Cardiac fibroblast (primary cell): ENCODE measurements around the gene FSTL4.

Experiments
- DNase-seq, 2 donors: peaks; one replicate each; pipeline versions ENCODE4 v3.0.0 to v3.0.0-alpha.2; 2010; ENCODE audit warnings: low read depth in 2 of 2
- H3K4me3 ChIP-seq, 2 donors: replicated peaks in 1 of 2; 1 replicate in 1 of 2; 2 replicates in 1 of 2; pipeline ENCODE4 v1.5.1; 2011; ENCODE audit warnings: low read depth in 2 of 2, low read length in 2 of 2, mild to moderate bottlenecking in 2 of 2, moderate library complexity in 1 of 2
- TF ChIP-seq, protein P1 (sequence below): IDR thresholded peaks from one replicate; pipeline ENCODE4 v1.5.1; 2011; ENCODE audit warnings: low read depth, mild to moderate bottlenecking, low read length, inconsistent platforms

FSTL4 gene

DNA sequence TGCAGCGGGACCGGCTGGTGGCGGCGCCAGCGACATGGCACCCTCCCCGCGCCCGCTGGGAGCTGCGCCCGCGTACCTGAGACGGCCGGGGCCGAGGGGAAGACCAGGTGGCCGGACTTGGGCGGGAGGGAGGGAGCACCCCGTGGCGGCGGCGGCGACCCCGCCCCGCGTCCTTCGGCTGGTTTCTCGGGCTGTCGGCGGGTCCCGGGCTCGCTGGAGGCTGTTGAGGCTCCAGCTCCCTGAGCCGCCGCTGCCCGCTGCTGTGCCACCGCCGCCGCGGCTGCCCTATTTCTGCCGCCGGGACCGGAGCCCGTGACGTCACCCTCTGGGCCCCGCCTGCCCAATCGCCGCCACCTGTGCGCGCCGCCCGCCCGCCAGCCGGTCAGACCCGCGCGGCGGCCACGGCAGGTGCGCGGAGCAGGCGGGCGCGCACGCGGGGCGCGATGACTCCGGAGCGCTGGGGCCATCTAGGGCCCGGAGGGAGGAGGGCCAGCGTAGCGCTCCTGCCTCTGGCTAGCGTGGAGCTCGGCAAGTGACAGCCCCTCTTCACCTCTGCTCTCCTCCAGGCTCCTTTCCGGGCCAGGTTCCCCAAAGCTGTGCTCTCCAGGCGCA, at the start of gene FSTL4:
TSS of gene FSTL4 (minus strand) at position 293 of the 612 bp plus-strand sequence.
- TF ChIP-seq, protein P1, sequence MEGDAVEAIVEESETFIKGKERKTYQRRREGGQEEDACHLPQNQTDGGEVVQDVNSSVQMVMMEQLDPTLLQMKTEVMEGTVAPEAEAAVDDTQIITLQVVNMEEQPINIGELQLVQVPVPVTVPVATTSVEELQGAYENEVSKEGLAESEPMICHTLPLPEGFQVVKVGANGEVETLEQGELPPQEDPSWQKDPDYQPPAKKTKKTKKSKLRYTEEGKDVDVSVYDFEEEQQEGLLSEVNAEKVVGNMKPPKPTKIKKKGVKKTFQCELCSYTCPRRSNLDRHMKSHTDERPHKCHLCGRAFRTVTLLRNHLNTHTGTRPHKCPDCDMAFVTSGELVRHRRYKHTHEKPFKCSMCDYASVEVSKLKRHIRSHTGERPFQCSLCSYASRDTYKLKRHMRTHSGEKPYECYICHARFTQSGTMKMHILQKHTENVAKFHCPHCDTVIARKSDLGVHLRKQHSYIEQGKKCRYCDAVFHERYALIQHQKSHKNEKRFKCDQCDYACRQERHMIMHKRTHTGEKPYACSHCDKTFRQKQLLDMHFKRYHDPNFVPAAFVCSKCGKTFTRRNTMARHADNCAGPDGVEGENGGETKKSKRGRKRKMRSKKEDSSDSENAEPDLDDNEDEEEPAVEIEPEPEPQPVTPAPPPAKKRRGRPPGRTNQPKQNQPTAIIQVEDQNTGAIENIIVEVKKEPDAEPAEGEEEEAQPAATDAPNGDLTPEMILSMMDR: no peak
- no peak for DNase-seq
- H3K4me3 ChIP-seq: no peak within 1 kb of the TSS

DNA sequence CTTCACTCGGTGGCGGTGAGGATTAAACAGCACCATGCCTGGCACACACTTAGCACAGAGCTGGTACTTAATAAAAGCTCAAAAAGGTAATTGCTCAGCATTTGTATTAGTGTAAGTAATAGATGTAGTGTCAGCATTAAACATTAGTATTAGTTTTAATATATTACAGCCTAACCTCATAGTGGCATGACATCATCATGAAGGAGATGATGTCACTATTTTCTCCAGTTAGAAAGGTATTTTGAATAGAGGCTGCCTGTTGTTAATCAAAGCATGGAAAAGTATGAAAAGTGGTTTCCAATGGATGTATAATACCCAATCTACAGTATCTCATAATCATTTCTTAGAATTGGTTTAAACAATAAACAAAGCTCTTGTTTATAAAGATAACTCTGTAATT, 49.0 kb upstream of the FSTL4 start:
- no peak for DNase-seq
- TF ChIP-seq, protein P1: no peak
- H3K4me3 ChIP-seq: no peak overlapping the region

DNA sequence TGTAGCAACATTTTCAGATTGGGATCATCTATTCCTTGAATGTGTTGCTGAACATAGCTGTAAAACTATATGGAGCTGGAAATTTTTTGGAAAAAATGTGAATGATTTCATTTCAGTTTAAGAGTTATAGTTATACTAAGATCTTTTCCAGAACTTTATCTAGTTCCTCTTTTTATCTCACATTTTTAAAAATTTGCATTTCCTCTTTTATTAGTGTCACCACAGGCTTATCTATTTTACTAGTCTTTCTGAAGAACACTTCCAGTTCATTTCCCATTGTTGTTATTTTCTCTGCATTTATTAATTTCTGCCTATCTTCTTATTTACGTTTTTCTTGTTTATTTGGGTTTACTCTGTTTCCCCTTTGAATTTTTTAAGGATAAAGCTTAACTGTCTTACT, 46.0 kb upstream of the FSTL4 start:
- TF ChIP-seq, protein P1: no peak
- no peak overlapping the region for H3K4me3 ChIP-seq
- DNase-seq: no peak

DNA sequence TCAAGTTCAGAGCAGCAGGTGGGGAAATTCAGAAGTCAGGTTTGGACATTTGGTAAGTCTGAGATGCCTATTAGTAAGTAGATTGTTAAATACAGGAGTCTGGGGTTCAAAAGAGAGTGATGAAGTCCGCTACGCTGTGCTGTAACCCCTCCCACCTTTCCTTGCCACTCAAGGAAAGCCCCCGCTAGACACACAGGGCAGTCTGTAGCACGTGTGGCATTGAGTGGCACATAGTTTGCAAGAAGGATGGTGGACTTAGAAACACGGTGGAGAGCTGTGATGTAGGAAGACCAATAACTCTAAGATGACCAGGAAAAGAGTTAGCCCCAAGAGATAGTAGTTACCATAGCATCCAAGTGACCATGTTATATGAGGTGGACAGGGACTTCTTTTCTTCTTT, 44.7 kb upstream of the FSTL4 start:
- H3K4me3 ChIP-seq: no peak overlapping the region
- no peak for DNase-seq
- TF ChIP-seq, protein P1: no peak

DNA sequence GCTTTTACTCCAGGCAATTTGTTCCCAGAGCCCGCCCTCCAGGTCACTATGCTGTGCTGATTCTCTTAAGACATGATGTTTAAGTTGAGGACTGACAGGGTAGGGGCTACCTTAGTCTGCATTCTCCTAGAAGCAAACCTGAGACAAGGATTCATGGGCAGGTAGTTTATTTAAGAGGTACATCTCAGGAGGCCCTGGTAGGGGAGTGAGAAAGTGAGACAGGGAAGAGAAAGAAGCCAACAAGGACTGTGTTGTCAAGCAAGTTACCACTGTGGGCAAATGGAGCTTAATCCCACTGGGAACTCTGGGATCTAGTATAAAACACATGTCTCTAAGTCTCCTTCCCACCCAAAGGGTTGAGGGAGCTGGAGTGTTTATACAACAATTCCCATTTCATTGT, 43.6 kb upstream of the FSTL4 start:
- H3K4me3 ChIP-seq: no peak overlapping the region
- no peak for DNase-seq
- TF ChIP-seq, protein P1: no peak

DNA sequence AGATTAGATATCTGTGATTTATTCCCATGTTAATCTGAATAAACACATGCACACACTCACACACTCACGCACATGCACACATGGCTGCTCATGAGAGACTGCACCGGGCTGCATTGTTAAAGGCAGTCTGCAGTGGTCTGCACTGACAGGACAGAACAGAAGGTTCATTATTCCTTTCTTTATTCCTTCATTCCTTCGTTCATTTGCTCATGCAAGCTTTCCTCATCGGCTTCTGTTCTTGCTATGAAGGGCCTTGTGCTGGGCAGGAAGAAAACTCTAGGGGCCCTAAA, 41.4 kb upstream of the FSTL4 start:
- DNase-seq: no peak
- TF ChIP-seq, protein P1: no peak
- H3K4me3 ChIP-seq: no peak overlapping the region
